Aorta (tissue), 5 donors: ENCODE measurements around the gene ZFTA. TPM values are rescaled to one million over a fixed set of nuclear protein-coding genes. Genes with fewer than 3 reads are reported as not detected.

ENCODE experiments used
- ATAC-seq: fragments of 200-7000 bp; cut with Tn5 transposase; one replicate; pipeline ENCODE4 v1.9.1; 2022; ENCODE audit warnings: moderate library complexity; ENCODE audit not compliant: low FRiP score
- DNase-seq, 2 donors: peaks; one replicate each; pipeline ENCODE4 v3.0.0-alpha.2; 2020
- H3K27ac ChIP-seq, 2 donors: one replicate each; pipeline ENCODE4 v1.5.1; 2013; ENCODE audit warnings: low read length in 2 of 2, mild to moderate bottlenecking in 2 of 2, moderate library complexity in 2 of 2, control low read depth in 1 of 2, inconsistent platforms in 1 of 2, low read depth in 1 of 2
- H3K27me3 ChIP-seq, 2 donors: one replicate each; pipeline ENCODE4 v1.6.1; 2013; ENCODE audit warnings: control low read depth in 1 of 2, low read length in 1 of 2, mild to moderate bottlenecking in 1 of 2, moderate library complexity in 1 of 2; ENCODE audit not compliant: insufficient read depth in 2 of 2, control insufficient read depth in 1 of 2
- H3K36me3 ChIP-seq, 2 donors: one replicate each; pipeline ENCODE4 v1.6.1; 2013; ENCODE audit warnings: control low read depth in 1 of 2, low read length in 1 of 2, mild to moderate bottlenecking in 1 of 2; ENCODE audit not compliant: insufficient read depth in 2 of 2, control insufficient read depth in 1 of 2
- H3K4me1 ChIP-seq, 2 donors: one replicate each; pipeline ENCODE4 v1.6.1; 2013; ENCODE audit warnings: low read length in 2 of 2, control low read depth in 1 of 2, mild to moderate bottlenecking in 1 of 2, moderate library complexity in 1 of 2; ENCODE audit not compliant: insufficient read depth in 2 of 2, control insufficient read depth in 1 of 2
- H3K4me3 ChIP-seq, 2 donors: one replicate each; pipeline ENCODE4 v1.5.1; 2013; ENCODE audit warnings: low read length in 2 of 2, control low read depth in 1 of 2, mild to moderate bottlenecking in 1 of 2
- H3K9me3 ChIP-seq: one replicate; pipeline ENCODE4 v1.6.1; 2013; ENCODE audit warnings: mild to moderate bottlenecking, low read length; ENCODE audit not compliant: control insufficient read depth
- WGBS, 2 donors: extraction: QIAGEN DNeasy Blood & Tissue Kit; methylation state at CpG; one replicate each; pipeline ENCODE4 v1.1.7; 2013; 5-methylcytosine and 5-hydroxymethylcytosine counted together
- intact Hi-C, 2 donors: fragments of 100-400 bp; cut with DNase I; formaldehyde crosslinking; loops; one replicate each; pipeline versions ENCODE4 v1.14.2 to v1.15.0; 2022
- polyA plus RNA-seq, 2 donors: library from polyadenylated mRNA; stranded (reverse); fragments of 200-250 nt; gene quantifications; one replicate each; pipeline ENCODE4 v1.2.3, GENCODE V29; 2013
- total RNA-seq, 2 donors: library from RNA; stranded (reverse); fragmentation: NEBNext Ultra II Directional; extraction: Animal tissue kit (Norgen Biotek cat#: 25700); gene quantifications; one replicate each; pipeline ENCODE4 v1.2.1, GENCODE V29; 2021
- donor health status: healthy with polysubstance abuse.
- donor health status: Bipolar disorder and iron deficiency.
- donor health status: DM: no; HTN: no; CAD: no.
- donor health status: DM: no; HTN: no; CAD: no.
- donor health status: DM: yes; HTN: yes; CAD: no.

The ZFTA gene
- total and polyA plus RNA-seq, 4 donors, result 4.3 to 30.9 (median 17.0) TPM

- no peaks in the 10 kb centered on the region for H3K9me3 ChIP-seq
- no peak overlapping the region for H3K27ac ChIP-seq
- peaks cover 0 to 3% of the 10 kb centered on the region in 2 donors for H3K4me1 ChIP-seq
- no peaks in the 10 kb centered on the region for H3K36me3 ChIP-seq
- 81 to 88% methylated on average over 1 of the region's 1 CpG for WGBS, 2 donors
- H3K4me3 ChIP-seq, result no peak overlapping the region
- DNase-seq (no peak), ATAC-seq (no peak)
- intact Hi-C loops, result no loop called here
- no peaks in the 10 kb centered on the region for H3K27me3 ChIP-seq
Measured at GRCh38 chr11:63719001-63719400, 49.6 kb downstream of the ZFTA start.

Other genes with a start within 250 kb of the ZFTA start
- 10 to 100 TPM; 12.4 to 39.8 TPM for gene PLAAT4, start 232.0 kb downstream of the ZFTA start, total RNA-seq
- gene PLAAT4, start 232.0 kb downstream of the ZFTA start, polyA plus RNA-seq, result 10 to 100 TPM; 33.1 to 54.3 TPM
- gene PLAAT2, start 205.4 kb downstream of the ZFTA start, total RNA-seq, result not detected
- 10 to 100 TPM in 1 of 2 donors, under 1 TPM in 1; 0.82 to 30.3 TPM for gene PLAAT2, start 205.4 kb downstream of the ZFTA start, polyA plus RNA-seq
- gene PLAAT3, start 154.3 kb downstream of the ZFTA start, total RNA-seq, result 10 to 100 TPM; 52.5 to 62.6 TPM
- 10 to 100 TPM; 47.2 to 69.5 TPM for gene PLAAT3, start 154.3 kb downstream of the ZFTA start, polyA plus RNA-seq
- gene ATL3, start 97.4 kb downstream of the ZFTA start, total RNA-seq, result 100 to 1,000 TPM; 147 to 220 TPM
- gene ATL3, start 97.4 kb downstream of the ZFTA start, polyA plus RNA-seq, result 10 to 100 TPM; 27.5 to 42.4 TPM
- gene RTN3, start 87.3 kb downstream of the ZFTA start, total RNA-seq, result 10 to 100 TPM; 72.3 to 89.4 TPM
- 10 to 100 TPM; 42.4 to 80.9 TPM for gene RTN3, start 87.3 kb downstream of the ZFTA start, polyA plus RNA-seq
- 10 to 100 TPM; 18.3 to 20.6 TPM for gene SPINDOC, start 44.7 kb upstream of the ZFTA start, total RNA-seq
- gene SPINDOC, start 44.7 kb upstream of the ZFTA start, polyA plus RNA-seq, result 10 to 100 TPM in 1 of 2 donors, 1 to 10 TPM in 1; 7.1 to 12.6 TPM
- gene MARK2, start 70.3 kb upstream of the ZFTA start, total RNA-seq, result 10 to 100 TPM; 29.6 to 32.5 TPM
- gene MARK2, start 70.3 kb upstream of the ZFTA start, polyA plus RNA-seq, result 1 to 10 TPM; 8.1 to 8.2 TPM
- 1 to 10 TPM in 1 of 2 donors, under 1 TPM in 1; 0.78 to 4.8 TPM for gene RCOR2, start 148.4 kb upstream of the ZFTA start, total RNA-seq
- 1 to 10 TPM in 1 of 2 donors, under 1 TPM in 1; 0.63 to 1.9 TPM for gene RCOR2, start 148.4 kb upstream of the ZFTA start, polyA plus RNA-seq
- 10 to 100 TPM; 16.1 to 26.9 TPM for gene NAA40, start 170.2 kb upstream of the ZFTA start, total RNA-seq
- gene NAA40, start 170.2 kb upstream of the ZFTA start, polyA plus RNA-seq, result 10 to 100 TPM in 1 of 2 donors, 1 to 10 TPM in 1; 5.3 to 20.7 TPM
- gene COX8A, start 205.8 kb upstream of the ZFTA start, total RNA-seq, result 100 to 1,000 TPM; 135 to 175 TPM
- gene COX8A, start 205.8 kb upstream of the ZFTA start, polyA plus RNA-seq, result 100 to 1,000 TPM; 499 to 669 TPM
- 10 to 100 TPM; 37.0 to 42.1 TPM for gene OTUB1, start 217.7 kb upstream of the ZFTA start, total RNA-seq
- gene OTUB1, start 217.7 kb upstream of the ZFTA start, polyA plus RNA-seq, result 10 to 100 TPM; 37.7 to 67.9 TPM